Activated CD4-positive, alpha-beta T cell treated with anti-CD3 and anti-CD28 coated beads for 4 hours (primary cell): ENCODE results near the gene FRMPD1.
A peak's percentile ranks its signal among the peaks of the same experiment; 100 is the strongest.
"Not testable (repeated sequence)": the region's sequence is repeated elsewhere in the genome, so short reads cannot be mapped to it uniquely, and the experiment has no call there.

Experiments
- DNase-seq, 2 donors: peaks; one replicate each; pipeline ENCODE4 v3.0.0-alpha.2; 2020

Gene FRMPD1

DNA sequence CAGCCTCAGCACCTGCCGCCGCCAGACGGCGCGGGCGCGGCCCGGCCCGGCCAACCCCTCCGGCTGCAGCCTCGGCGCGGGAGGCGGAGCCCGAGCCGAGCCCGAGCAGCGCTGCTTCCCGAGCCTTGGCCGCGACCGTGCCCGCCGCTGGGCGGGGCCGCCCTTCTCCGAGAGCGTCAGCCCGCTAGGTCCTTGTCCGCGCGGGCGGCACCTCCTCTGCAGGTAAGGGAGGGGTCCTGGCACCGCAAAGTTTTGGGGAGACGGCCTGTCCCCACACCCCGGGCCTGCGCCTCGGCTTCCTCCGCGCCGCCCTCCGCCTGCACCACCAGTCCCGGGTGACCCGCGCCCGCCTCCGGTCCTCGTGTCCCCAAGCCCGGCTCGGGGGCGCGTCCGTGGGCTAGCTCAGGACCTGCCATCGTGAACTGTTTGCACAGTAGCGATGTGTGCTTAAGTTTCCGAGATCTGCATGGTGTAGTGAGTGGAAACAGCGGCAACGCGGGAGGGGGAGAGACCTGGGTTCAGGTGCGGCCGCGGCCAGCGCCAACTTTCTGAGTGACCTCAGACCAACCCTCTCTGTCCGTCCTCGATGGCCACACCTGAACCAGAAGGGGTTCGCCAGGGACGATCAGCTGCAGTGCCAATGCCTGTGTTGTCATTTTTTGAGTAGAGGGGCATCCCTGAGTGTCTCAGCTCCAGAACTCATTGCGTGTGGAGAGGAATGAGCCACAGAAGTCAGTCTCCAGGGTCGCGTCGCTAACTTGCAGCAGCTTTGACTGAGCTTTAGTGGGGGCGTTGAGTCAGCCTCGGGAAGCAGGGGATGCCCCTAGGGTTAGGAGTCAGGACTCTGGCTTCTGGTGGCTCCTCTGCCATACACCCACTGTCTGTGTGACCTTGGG, at the start of gene FRMPD1:
Gene FRMPD1 (plus strand): TSS at position 82 of the 896 bp plus-strand sequence. CDS start 41,688 bp downstream, outside the sequence.
- peak; percentile 36 to 45 for DNase-seq

DNA sequence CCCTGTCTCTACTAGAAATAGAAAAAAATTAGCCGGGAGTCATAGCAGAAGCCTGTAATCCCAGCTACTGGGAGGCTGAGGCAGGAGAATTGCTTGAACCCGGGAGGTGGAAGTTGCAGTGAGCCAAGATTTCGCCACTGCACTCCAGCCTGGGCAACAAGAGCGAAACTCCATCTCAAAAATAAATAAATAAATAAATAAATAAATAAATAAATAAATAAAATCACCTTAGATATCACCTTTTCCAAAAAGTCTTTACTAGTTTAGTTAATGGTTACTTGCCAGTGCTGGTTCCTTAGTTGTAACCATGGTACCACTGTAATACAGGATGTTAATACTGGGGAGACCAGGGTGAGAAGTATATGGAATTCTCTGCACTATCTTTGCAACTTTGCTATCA, 48.7 kb upstream of the FRMPD1 start:
- DNase-seq: not testable (repeated sequence)

- DNase-seq: no peak
These were observed 47.9 kb upstream of the FRMPD1 start for GRCh38 chr9:37602817-37603216.

GRCh38 chr9:37604296-37604695, 46.5 kb upstream of the FRMPD1 start:
- DNase-seq: no peak

GRCh38 chr9:37608250-37608649, 42.5 kb upstream of the FRMPD1 start:
- no peak for DNase-seq

DNA sequence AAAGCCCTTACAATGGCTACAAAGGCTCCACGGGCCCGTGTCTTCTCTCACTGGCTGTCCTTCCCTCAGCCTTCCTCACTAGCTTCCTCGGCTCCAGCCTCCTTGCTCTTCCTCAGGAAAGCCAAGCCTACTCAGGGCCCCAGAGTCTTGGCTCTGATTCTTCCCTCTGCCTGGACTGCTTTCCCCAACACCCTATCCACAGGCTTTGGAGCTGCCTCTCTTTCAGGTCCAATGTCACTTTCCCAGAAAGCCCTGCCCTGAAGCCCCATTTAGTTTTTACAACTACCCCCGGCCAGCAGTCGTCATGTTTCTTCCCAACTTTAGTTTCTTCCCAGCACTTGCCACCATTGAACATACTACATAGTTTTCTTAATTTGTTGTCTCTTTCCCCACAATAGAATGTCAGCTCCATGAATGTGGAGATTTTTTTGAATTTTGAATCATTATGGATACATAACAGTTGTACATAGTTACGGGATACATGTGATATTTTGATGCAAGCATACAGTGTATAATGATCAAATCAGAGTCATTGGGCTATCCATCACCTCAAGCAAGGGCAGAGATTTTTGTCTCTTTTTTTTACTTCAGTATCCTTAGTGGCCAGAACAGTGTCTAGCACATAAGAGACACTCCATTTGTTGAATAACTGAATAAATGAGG, 40.9 kb upstream of the FRMPD1 start:
- no peak for DNase-seq

DNA sequence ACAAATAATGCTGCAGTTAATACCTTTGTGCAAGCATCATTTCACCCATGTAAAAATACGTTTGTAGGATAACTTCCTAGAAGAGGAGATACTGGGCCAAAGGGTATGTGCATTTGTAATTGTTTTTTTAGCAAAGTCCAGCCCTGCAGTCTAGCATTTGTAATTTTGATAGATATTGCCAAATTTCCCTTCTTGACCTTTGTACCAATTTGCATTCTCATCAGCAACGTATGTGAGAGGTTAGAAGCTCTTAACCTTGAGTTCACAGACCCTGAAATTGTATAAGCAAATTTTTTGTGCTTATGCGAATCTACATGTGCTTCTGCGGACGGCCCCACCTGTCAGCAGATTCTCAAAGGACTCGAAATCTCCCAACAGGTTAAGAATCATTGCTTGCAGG, 39.7 kb upstream of the FRMPD1 start:
- DNase-seq: no peak

- DNase-seq: no peak
These were observed 38.8 kb upstream of the FRMPD1 start for GRCh38 chr9:37611961-37612360.

- DNase-seq: no peak
These were observed 33.6 kb upstream of the FRMPD1 start for GRCh38 chr9:37617161-37617560.

DNA sequence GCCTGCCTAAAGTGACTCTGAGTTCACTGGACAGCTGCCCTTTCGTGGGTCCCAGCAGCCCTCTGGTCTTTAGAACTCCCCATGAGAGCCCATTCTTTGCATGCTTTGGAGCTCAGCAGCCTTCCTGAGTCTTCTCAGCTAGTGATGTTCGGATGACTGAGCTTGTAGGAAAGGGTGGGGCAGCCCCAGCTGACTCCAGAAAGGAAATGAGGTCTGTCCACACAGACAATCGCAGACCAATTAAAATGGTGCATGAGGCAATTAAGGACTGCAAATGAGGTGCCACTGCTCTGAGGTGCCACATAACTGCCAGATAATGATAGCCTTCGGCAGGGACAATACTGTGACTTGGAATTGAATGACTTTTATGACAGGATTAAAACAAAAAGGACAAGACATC, 32.9 kb upstream of the FRMPD1 start:
- no peak for DNase-seq

GRCh38 chr9:37618817-37619216, 31.9 kb upstream of the FRMPD1 start:
- DNase-seq: no peak

GRCh38 chr9:37619806-37620205, 30.9 kb upstream of the FRMPD1 start:
- DNase-seq: no peak

GRCh38 chr9:37620396-37620795, 30.4 kb upstream of the FRMPD1 start:
- DNase-seq: no peak

DNA sequence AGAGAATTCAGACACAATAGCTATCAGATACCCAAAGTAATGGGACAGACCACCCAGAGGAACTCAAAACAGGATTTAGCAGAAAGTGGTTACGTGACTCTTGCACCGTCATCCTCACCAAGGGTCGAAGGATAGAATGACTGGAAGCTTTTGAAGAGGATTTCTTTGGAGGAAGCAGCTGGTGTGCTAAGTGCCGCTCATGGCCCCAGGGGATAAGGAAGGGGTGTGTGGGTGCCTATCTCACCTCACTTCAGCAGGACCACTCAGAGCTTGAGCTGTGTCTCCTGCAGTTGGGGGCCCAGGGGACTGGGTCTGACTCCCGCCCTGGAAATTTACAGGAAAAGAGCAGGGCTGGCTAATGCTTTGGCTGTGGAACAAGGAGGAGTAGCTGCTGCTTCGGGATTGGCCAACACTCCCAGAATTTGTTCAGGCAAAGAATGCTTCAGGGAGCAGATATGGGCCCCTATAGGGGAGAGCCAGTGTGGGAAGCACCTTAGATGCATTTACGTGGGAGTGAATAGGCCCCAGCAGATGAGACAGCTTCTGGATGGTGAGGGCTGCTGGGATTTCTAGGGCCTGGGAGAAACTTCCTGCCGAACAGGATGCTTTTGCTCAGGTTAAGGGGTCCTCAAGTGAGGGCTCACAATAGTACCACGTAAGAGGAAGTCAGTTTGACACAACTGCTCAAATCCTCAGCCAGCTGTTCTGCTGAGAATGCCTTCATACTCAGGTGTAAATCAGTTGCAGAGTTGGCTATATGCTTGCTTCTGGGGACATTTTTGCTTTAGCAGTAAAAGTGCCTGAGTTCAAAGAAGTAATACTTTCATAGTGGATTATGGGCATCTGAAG, 29.3 kb upstream of the FRMPD1 start:
- DNase-seq: no peak

DNA sequence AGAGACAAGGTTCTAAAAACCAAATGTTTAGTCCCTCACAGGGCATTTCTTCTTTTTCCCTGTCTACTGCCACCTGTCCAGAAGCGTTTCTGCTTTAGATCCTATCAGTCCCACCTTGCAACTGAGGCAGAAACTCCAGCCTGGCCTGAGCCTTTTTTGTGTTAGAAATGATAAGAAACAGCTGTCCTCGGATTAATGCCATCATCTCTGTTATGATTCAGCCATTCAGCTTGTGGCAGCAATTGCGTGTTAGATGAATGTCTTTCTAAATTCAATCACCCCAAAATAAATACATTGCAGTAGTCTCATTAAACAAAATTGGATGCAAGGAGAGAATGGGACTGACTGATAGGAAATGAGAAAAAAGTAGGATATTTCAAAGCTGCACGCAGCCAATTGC, 28.3 kb upstream of the FRMPD1 start:
- DNase-seq: no peak

GRCh38 chr9:37623267-37623666, 27.5 kb upstream of the FRMPD1 start:
- DNase-seq: no peak

GRCh38 chr9:37624073-37624472, 26.7 kb upstream of the FRMPD1 start:
- DNase-seq: no peak

DNA sequence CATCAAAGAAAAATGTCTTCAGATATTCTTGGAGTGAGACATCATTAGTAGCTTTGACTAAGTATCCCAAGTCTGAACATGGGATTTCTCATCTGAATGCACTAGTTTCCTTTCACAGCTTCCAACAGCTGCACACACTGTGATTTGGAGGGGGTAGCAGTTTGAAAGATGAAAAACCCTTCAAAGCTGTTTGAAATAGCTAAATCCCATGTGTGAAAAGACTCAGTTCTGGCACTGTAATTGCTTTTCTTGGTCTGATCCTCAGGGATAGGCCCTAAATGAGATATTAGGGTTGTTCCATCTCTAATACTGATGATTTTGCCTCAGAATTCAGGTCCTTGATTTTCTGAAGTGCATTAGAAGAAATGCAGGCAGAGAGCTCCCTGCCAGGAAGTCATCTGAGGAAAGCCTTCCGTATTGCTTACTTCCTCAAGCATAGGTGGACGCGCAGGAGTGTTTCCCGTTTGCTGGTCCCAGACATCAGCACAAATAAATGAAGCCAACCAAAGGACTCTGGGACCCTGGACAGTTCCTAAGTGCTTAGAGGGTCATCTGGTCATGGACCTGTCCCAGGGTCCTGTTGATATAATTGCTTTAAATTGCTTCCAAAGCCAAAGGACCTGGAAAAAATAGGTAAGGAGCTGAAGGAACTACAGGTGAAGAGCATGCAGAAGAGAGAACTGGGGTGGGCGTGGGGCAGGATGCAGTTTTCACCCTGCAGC, 25.6 kb upstream of the FRMPD1 start:
- no peak for DNase-seq

DNA sequence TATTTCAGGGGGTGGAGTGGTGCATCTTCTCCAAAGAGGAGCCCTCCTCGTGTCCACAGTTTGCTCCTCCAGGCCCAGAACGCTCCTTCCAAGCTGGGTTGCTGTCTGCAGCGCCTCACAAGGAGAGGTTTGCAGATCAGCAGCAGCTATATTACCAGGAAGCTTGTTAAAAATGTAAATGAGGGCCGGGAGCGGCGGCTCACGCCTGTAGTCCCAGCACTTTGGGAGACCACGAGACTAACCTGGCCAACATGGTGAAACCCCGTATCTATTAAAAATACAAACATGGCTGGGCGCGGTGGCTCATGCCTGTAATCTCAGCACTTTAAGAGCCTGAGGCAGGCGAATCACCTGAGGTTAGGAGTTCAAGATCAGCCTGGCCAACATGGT, 25.0 kb upstream of the FRMPD1 start:
- DNase-seq: no peak

GRCh38 chr9:37626708-37627292, 24.0 kb upstream of the FRMPD1 start:
- DNase-seq: no peak

DNA sequence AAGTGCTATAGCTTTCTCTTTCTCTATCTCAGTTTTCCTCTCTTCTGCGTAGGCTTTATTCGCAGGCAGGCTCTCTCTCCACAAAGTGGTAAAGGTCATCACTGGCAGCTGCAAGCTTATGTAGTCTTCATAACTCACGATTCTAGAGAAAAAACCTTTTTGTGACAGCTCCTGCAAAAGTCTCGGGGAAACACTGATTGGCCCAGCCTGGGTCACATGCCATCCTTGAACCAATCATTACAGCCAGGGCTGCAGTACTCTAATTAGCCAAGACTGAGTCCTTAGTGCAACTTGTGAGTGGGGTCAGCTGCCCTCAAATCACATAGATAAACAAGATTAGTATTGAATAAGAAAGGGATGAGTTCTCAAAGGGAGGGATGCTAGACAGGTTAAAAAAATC, 18.3 kb upstream of the FRMPD1 start:
- no peak for DNase-seq

- DNase-seq: no peak
These were observed 14.9 kb upstream of the FRMPD1 start for GRCh38 chr9:37635808-37636207.
